CD4-positive, alpha-beta T cell treated with Interleukin-12 subunit alpha and Interleukin-12 subunit beta, for 1 hour (primary cell): Measurements from ENCODE around the gene CDKAL1.

Experiments
- DNase-seq: peaks from one replicate; pipeline ENCODE4 v3.0.0-alpha.2; 2020

The CDKAL1 gene

DNA sequence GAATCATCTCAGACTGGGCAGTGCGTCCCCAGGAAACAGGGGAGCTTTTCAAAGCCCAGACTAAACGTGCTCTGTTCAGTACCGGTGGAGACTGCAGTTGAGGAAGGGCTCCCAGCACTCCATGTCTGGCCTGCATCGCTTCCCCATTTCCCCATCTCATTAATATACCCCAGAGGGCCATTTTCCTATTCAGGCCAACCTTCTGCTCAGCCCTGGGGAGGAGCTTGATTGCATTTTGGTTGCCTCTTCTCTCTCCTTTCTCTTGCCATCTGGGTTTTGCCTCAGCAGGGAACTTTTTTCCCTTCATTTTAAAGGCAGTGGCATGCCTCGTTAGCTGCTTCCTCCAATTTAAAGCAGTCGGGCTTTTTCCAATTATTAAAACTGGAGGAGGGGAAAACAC is 665.0 kb downstream of the CDKAL1 start:
- DNase-seq: no peak

DNA sequence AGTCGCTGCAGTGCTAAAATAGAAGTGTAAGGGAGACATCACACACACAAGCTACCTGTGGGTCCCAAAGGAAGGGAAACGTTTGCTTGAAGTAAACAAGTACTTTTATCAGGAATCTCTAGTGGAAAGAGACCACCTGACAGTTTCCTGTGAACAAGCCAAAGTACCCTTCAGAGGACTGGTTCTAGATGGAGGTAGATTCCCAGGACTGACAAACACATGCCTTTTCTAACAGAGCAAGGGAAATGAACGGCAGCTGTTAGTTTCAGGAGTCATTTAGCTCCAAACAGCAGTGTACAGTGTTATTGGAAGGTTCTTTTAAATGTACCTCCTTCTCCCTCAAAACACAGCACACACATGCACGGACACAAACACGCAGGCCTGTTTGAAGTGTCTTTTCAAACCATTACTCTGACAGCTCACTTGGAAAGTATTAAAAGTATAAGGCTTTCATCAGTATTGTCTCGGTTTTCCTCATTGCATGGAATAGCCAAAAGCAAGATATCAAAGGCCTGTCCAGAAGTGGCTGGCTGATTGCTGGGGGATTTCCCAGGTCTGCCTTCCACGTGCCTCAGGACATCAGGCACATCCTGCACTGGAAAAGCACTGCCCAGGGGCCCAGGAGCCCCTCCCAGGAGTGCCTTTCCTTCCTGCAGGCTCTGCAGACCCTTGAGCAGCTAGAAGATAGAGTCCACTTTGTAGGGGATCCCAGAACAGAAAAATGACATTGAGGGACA is 666.0 kb downstream of the CDKAL1 start:
- DNase-seq: no peak

DNA sequence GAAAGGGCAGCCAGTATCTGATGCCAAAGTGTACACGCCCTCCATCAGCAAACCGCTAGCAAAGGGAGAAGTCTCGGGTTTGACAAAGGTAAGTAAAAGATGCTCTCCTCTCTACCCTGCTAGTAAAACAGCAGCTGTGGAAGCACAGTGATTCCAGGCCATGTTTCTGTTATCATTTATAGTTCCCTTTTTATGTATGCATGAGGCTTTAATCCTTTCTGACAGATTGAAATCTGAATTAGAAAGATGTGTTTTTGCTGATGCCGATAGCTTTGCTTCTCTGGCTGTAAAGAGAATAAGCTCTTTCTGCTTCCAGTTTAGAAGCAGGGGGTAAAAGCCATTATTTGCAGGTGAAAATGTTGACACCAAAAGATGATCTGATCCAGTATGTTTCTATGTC is 666.9 kb downstream of the CDKAL1 start:
- DNase-seq: no peak

DNA sequence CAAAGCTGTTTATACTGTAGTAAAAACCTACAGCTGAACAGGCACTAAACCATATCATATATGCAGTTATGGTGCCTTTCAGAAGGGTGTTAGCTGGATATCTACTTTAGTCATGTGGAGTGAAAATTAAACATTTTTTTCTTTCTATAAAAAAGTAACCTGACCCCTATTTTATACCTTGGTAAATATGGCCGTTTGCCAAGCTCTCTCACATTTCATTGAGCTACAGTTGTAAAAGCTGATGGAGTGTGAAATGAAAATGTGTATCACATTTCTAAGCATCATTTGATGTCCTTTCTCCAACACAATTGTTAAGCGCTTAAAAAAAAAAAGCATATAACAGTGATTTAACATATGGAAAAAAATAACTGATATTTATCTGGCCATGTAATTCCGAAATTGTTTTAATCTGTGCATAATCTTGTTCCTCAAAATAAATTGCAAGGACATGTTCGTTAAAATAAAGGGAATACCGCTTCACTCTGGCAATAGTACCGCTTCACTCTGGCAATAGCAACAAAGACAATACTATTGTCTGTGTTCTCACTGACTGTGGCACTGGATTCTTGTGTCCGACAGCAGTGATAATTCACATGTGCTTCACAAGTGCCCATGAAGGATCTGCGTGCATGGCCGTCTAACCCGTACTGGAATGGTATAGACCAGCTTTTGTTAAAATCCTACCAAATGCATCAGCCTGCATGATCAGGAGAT is 667.5 kb downstream of the CDKAL1 start:
- no peak for DNase-seq

GRCh38 chr6:21202521-21202920 is 668.3 kb downstream of the CDKAL1 start:
- DNase-seq: no peak

- no peak for DNase-seq
Measured at GRCh38 chr6:21204951-21205350, 670.7 kb downstream of the CDKAL1 start.

GRCh38 chr6:21208081-21208795 is 674.0 kb downstream of the CDKAL1 start:
- no peak for DNase-seq

DNA sequence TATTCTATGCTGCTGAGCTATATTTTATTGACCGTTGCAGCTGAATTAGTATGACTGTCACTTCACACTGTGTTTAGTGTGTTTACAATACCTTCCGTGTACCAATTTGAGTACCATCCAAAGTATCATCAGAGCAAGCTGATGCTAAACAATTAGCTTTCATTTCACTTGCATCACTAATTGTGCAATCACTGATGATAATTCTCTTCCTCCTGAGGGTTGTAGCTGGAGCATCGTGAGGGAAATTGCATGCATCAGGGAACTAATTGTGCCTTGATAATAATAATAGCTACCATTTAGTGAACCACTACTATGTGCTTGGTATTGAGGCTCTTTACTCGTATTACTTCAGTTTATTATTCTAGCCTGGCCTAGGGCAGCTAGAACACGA is 674.5 kb downstream of the CDKAL1 start:
- DNase-seq: no peak

DNA sequence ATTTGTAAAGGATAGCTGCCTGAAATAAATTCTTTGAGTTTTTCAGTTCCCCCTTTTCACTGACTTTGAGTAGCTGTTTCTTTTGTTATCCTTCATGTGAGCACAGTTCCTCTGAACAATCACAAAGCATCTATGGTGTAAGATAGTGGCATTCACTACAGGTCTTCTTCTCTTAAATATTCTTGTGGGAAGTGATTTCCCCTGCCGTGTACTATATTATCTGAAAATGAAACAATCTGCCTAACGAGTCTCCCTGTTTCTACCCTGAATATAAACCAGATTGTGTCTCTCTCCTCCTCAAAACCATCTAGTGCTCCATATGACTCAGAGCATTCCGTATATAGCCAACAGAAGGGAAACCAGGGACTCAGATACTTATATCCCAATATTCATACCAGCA is 679.2 kb downstream of the CDKAL1 start:
- no peak for DNase-seq

- no peak for DNase-seq
Measured at GRCh38 chr6:21214738-21215448, 680.6 kb downstream of the CDKAL1 start.

DNA sequence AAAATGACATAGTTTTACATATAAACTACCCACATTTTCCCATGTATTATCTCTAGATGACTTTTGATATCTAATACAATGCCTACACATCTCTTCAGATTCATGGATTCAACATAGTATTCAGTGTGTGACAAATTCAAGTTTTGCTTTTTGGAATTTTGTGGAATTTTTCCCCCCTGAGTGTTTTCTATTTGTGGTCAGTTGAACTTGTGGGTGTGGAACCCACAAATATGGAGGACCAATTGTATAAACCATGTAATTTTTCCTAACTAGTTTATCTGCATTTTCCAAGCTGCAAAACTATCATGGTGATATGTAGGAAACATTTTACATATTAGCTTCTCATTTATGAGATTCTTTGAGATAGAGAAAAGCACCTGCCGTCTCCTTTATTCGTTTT is 685.0 kb downstream of the CDKAL1 start:
- DNase-seq: no peak

DNA sequence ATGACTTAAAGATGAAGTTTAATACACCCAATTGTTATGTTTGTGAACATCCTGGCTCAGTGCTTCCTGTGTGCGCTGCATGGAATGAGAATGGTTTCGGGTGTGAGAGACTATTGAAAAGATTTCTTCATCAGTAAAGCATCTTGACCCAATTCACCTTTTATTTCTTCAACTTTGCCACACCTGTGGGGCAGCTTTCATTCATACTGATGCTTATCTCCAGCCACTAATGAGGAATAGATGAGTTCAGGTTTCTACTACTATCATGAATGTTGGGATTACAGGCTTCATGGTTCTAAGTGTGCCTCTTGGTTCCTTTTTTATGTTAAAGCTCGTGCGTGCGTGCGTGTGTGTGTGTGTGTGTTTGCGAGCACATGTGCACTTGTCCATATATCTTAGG is 685.6 kb downstream of the CDKAL1 start:
- no peak for DNase-seq

DNA sequence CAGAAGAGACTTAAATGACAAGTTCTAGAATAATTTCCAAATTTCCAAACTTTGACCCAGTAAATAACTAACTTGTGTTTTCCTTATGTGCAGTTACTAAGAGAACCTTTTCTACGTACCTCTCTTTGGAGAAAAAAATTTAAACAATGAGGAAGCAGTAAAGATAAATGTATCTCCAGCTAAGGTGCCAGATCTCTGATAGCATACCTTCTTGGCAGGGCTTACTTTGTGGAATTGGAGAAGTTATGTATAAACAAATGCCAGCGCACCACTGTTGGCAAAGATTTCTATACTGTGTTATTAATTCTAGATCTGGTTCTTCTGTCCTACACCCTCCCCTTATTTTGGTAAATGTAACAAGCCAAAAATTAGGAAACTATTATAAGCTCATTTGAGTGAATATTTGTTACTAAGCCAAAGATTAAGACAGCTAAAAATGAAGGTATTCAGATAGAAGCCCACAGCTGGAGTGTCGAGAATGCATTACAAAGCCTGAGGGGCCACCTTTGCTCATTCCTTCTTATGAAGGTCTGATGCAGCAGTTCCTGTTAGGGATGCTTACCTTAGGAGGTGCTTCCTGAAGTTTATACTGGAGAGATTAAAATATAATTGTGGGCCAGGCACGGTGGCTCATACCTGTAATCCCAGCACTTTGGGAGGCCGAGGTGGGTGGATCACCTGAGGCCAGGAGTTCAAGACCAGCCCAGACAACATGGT is 686.2 kb downstream of the CDKAL1 start:
- no peak for DNase-seq

- DNase-seq: no peak
Measured at GRCh38 chr6:21222656-21223055, 688.4 kb downstream of the CDKAL1 start.

DNA sequence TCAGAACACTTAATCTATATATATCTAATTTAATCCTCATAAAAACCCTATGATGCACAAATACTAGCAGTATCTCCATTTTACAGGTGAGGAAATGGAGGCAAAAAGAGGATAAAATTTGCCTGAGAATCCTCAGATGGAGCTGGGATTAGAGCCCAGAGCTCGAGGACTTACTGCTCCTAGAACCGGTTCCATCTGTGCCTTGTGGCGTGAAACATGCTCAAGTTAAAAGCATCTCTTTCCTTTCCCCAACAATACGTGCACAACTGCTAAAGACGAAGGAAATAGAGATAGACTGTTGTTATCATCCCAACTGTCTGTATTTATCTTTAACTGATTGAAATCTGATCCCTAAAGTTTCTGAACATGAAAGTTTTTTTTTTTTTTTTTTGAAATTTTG is 691.7 kb downstream of the CDKAL1 start:
- no peak for DNase-seq

DNA sequence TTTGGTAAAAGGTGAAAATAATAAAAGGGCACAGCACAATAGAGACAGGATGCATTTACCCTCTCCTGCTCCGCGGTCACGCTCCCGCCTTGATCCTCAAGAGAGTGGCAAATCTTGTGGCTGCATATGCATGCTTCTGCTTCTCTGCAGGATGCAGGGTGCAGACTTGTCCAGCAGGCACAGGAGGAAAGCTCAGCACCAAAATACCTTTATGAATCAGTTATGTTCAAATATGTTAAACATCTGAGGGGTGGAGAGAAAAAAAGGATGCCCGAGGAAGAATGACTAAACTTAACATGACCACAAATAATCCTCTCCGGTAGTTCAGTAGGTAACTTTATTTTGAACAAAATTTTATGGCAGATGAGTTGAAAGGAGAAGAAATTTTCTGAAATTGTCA is 693.2 kb downstream of the CDKAL1 start:
- no peak for DNase-seq

- no peak for DNase-seq
Measured at GRCh38 chr6:21228411-21228810, 694.2 kb downstream of the CDKAL1 start.

DNA sequence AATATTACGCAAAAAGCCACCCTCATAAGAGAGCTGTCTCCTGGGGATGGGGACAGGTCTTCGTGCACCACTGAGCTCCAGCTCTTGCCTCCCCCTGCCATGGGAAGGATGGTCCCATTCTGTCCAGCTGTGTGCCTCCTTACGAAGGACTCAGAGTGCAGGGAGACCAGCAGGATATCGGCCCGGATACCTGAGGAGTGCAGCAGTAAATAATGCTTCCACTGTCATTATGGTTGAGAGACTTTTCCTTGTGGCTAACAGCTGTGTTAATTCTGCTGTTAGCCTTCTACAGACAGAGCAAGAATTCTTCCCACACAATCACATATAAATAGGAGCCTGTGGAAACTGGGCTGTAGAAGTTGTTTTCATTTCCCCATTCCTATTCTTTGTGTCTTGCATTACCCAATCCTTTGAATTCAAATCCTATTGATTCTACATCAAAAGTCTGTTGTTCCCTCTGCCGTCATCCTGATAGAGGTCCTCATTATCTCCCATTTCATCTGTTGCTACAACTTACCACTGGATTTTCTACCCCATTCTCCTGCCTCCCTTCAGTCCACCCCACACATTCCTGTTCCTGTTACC is 694.7 kb downstream of the CDKAL1 start:
- no peak for DNase-seq

DNA sequence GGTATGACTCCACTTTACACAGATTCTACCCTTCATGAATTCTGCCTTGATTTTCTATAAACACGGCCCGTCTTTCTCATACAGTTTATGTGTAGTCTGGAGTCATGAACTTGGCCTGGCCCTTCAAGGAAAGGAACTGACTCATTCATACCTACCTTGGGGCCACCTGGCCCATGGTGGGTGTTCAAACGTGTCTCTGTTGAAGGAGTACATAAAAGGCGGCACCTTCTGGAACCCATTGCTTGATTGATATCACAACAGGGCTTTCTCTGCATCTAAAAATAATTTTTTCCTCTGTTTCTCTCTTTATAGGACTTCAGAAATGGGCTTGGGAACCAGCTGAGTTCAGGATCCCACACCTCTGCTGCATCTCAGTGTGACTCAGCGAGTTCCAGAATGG is 696.3 kb downstream of the CDKAL1 start:
- no peak for DNase-seq

DNA sequence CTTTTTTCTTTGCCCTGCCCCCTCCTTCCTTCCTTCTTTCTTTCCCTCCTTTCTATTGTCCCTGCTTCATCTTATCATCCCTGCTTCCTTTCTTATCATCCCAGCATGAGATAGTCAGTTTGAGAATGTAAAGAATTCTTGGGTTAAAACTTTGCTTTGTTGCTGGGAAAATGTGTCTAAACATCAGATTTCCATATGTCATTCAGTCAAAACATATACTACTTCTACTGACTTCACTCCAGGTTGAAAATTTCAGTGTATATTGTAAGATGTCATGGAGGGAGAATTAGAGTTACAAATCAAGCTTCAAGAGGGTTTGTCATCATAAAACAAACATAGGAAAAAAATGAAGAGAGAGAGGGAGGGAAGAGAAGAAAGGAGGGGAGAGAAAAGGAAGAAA is 700.9 kb downstream of the CDKAL1 start:
- DNase-seq: no peak

- DNase-seq: no peak
Measured at GRCh38 chr6:21238208-21238607, 704.0 kb downstream of the CDKAL1 start.

DNA sequence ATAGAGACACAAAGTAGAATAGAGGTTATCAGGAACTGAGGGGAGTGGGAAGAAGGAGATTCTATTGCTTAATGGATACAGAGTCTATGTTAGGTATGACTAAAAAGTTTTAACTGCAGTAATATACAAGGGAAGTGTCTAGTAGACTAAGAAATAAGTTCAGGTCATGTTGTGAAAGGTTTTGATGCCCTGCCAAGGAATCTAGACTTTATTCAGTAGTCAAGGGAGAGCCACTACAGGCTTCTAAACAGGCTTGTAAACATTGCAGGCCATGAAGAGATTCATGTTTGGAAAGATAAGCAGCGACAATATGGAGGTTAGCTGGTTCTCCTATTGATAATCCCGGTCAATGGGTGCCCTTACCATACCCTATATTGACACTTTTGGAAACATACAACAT is 706.5 kb downstream of the CDKAL1 start:
- no peak for DNase-seq
